H9 (cell line): ENCODE measurements around the gene SLC2A8. TPM values are rescaled to one million over a fixed set of nuclear protein-coding genes. Genes with fewer than 3 reads are reported as not detected.

ENCODE experiments used
- DNase-seq: peaks from one replicate; pipeline ENCODE4 v3.0.0-alpha.2; 2017
- H2AFZ ChIP-seq: one replicate; pipeline ENCODE4 v1.6.1; 2013; ENCODE audit warnings: mild to moderate bottlenecking, low read length, control low read depth, moderate library complexity
- H2AK5ac ChIP-seq: 2 replicates; pipeline ENCODE4 v1.6.1; 2013; ENCODE audit warnings: low read length, control low read depth, mixed read lengths; ENCODE audit not compliant: insufficient read length
- H2BK120ac ChIP-seq: one replicate; pipeline ENCODE4 v1.6.1; 2013; ENCODE audit warnings: low read depth, mild to moderate bottlenecking, low read length, control low read depth, inconsistent platforms; ENCODE audit not compliant: poor library complexity, severe bottlenecking
- H2BK12ac ChIP-seq: 2 replicates; pipeline ENCODE4 v1.6.1; 2013; ENCODE audit warnings: low read length, control low read depth, mixed read lengths, low read depth; ENCODE audit not compliant: insufficient read length
- H2BK15ac ChIP-seq: 2 replicates; pipeline ENCODE4 v1.6.1; 2013; ENCODE audit warnings: low read depth, low read length, control low read depth
- H2BK20ac ChIP-seq: one replicate; pipeline ENCODE4 v1.6.1; 2013; ENCODE audit warnings: low read depth, mild to moderate bottlenecking, low read length, control low read depth, inconsistent platforms; ENCODE audit not compliant: poor library complexity, severe bottlenecking
- H2BK5ac ChIP-seq: 2 replicates; pipeline ENCODE4 v1.6.1; 2013; ENCODE audit warnings: low read length, control low read depth, mixed read lengths; ENCODE audit not compliant: insufficient read length
- H3K14ac ChIP-seq: 2 replicates; pipeline ENCODE4 v1.6.1; 2013; ENCODE audit warnings: low read length, control low read depth; ENCODE audit not compliant: insufficient read depth
- H3K18ac ChIP-seq: 2 replicates; pipeline ENCODE4 v1.6.1; 2013; ENCODE audit warnings: low read depth, mild to moderate bottlenecking, mixed read lengths, low read length, control low read depth; ENCODE audit not compliant: insufficient read length
- H3K23ac ChIP-seq: 2 replicates; pipeline ENCODE4 v1.6.1; 2013; ENCODE audit warnings: low read length, control low read depth, mixed read lengths, low read depth; ENCODE audit not compliant: insufficient read length
- H3K23me2 ChIP-seq: 2 replicates; pipeline ENCODE4 v1.6.1; 2013; ENCODE audit warnings: low read depth, mild to moderate bottlenecking, mixed read lengths, low read length, control low read depth; ENCODE audit not compliant: insufficient read length, poor library complexity, severe bottlenecking
- H3K27ac ChIP-seq: 2 replicates; pipeline ENCODE4 v1.5.1; 2013; ENCODE audit warnings: low read length, control low read depth, mixed read lengths, low read depth; ENCODE audit not compliant: insufficient read length
- H3K27me3 ChIP-seq: 2 replicates; pipeline ENCODE4 v1.6.1; 2013; ENCODE audit warnings: low read length, control low read depth, inconsistent platforms; ENCODE audit not compliant: insufficient read depth
- H3K4ac ChIP-seq: 2 replicates; pipeline ENCODE4 v1.6.1; 2013; ENCODE audit warnings: low read depth, mild to moderate bottlenecking, control low read depth, inconsistent platforms, low read length, moderate library complexity
- H3K4me1 ChIP-seq: 2 replicates; pipeline ENCODE4 v1.6.1; 2013; ENCODE audit warnings: low read length, control low read depth, inconsistent platforms; ENCODE audit not compliant: insufficient read depth
- H3K4me2 ChIP-seq: 2 replicates; pipeline ENCODE4 v1.6.1; 2013; ENCODE audit warnings: low read length, control low read depth, mixed read lengths; ENCODE audit not compliant: insufficient read length, insufficient read depth
- H3K56ac ChIP-seq: 2 replicates; pipeline ENCODE4 v1.6.1; 2013; ENCODE audit warnings: low read depth, mild to moderate bottlenecking, mixed read lengths, low read length, control low read depth; ENCODE audit not compliant: insufficient read length
- H3K79me1 ChIP-seq: 2 replicates; pipeline ENCODE4 v1.6.1; 2013; ENCODE audit warnings: low read depth, mild to moderate bottlenecking, moderate library complexity, low read length, control low read depth, inconsistent platforms; ENCODE audit not compliant: insufficient read depth, poor library complexity, severe bottlenecking
- H3K79me2 ChIP-seq: 2 replicates; pipeline ENCODE4 v1.6.1; 2013; ENCODE audit warnings: low read length, control low read depth, inconsistent platforms; ENCODE audit not compliant: insufficient read depth
- H3K9ac ChIP-seq: 2 replicates; pipeline ENCODE4 v1.6.1; 2013; ENCODE audit warnings: low read length, control low read depth, mixed read lengths; ENCODE audit not compliant: insufficient read length; ENCODE audit errors: extremely low read depth
- H3K9me3 ChIP-seq: one replicate; pipeline ENCODE4 v1.6.1; 2013; ENCODE audit warnings: low read depth, low read length, inconsistent platforms; ENCODE audit not compliant: control insufficient read depth
- H3T11ph ChIP-seq: one replicate; pipeline ENCODE4 v1.6.1; 2013; ENCODE audit warnings: mild to moderate bottlenecking, low read length, control low read depth, inconsistent platforms
- H4K20me1 ChIP-seq: one replicate; pipeline ENCODE4 v1.6.1; 2013; ENCODE audit not compliant: control insufficient read depth, insufficient read length, insufficient read depth
- H4K5ac ChIP-seq: 2 replicates; pipeline ENCODE4 v1.6.1; 2013; ENCODE audit warnings: low read depth, mild to moderate bottlenecking, mixed read lengths, low read length, control low read depth; ENCODE audit not compliant: insufficient read length
- H4K8ac ChIP-seq: replicated peaks from 2 replicates; pipeline ENCODE4 v1.6.1; 2013; ENCODE audit warnings: low read length, control low read depth, mixed read lengths, low read depth; ENCODE audit not compliant: insufficient read length
- H4K91ac ChIP-seq: 2 replicates; pipeline ENCODE4 v1.6.1; 2013; ENCODE audit warnings: low read depth, mild to moderate bottlenecking, moderate library complexity, mixed read lengths, low read length, control low read depth; ENCODE audit not compliant: insufficient read length
- H3K27ac Mint-ChIP-seq, 3 experiments: 2 replicates in 2 of 3; 3 replicates in 1 of 3; pipeline ENCODE4 v1.8.0; 2020 to 2021; ENCODE audit warnings: mixed read lengths in 3 of 3, mild to moderate bottlenecking in 1 of 3, moderate library complexity in 1 of 3
- H3K27me3 Mint-ChIP-seq: 2 replicates; pipeline ENCODE4 v1.8.0; 2021; ENCODE audit warnings: low read depth, mild to moderate bottlenecking, moderate library complexity, mixed read lengths
- H3K36me3 Mint-ChIP-seq, 3 experiments: 2 replicates in 2 of 3; 3 replicates in 1 of 3; pipeline ENCODE4 v1.8.0; 2020 to 2021; ENCODE audit warnings: low read depth in 3 of 3, mixed read lengths in 3 of 3; ENCODE audit not compliant: insufficient read depth in 1 of 3
- H3K4me1 Mint-ChIP-seq, 2 experiments: 2 replicates each; pipeline ENCODE4 v1.8.0; 2020; ENCODE audit warnings: mixed read lengths in 2 of 2
- H3K4me3 Mint-ChIP-seq, 2 experiments: 2 replicates in 1 of 2; 3 replicates in 1 of 2; pipeline ENCODE4 v1.8.0; 2020 to 2021; ENCODE audit warnings: mild to moderate bottlenecking in 2 of 2, mixed read lengths in 2 of 2, moderate library complexity in 1 of 2
- H3K9me3 Mint-ChIP-seq, 2 experiments: 2 replicates in 1 of 2; 3 replicates in 1 of 2; pipeline ENCODE4 v1.8.0; 2020; ENCODE audit warnings: mild to moderate bottlenecking in 2 of 2, mixed read lengths in 2 of 2, moderate library complexity in 1 of 2
- CTCF ChIP-seq: fragments of 200-600 bp; sonication (generic); conservative IDR thresholded peaks from 3 replicates; pipeline ENCODE4 v1.8.0; 2021; ENCODE audit warnings: antibody characterized with exemption, mild to moderate bottlenecking
- WGBS: extraction: QIAGEN DNeasy Blood & Tissue Kit; methylation state at CpG from one replicate; pipeline ENCODE4 v1.1.7; 2013; ENCODE audit warnings: missing lambda C conversion rate, low lambda C conversion rate, mixed read lengths; ENCODE audit not compliant: insufficient read length; ENCODE audit errors: extremely low coverage; 5-methylcytosine and 5-hydroxymethylcytosine counted together
- total RNA-seq: library from RNA; stranded (reverse); gene quantifications from 2 replicates; pipeline ENCODE4 v1.2.1, GENCODE V29; 2021

SLC2A8 gene
- total RNA-seq, 1 experiment from 2014 or later = 38.3 TPM

- no peak overlapping the region for H2AFZ ChIP-seq
- TF ChIP-seq CTCF = no peak
- no peak overlapping the region for H3K18ac ChIP-seq
- peaks cover 2% of the 10 kb centered on the region for H3K23me2 ChIP-seq
- no peak overlapping the region for H3K56ac ChIP-seq
- no peaks in the 10 kb centered on the region for H3K4me1 ChIP-seq
- no peak overlapping the region for H4K8ac ChIP-seq
- H4K5ac ChIP-seq = no peak overlapping the region
- no peak overlapping the region for H2AK5ac ChIP-seq
- H3K27ac ChIP-seq = no peak overlapping the region
- H3K27me3 ChIP-seq = no peaks in the 10 kb centered on the region
- H2BK20ac ChIP-seq = no peak overlapping the region
- Mint-ChIP-seq H3K27me3 (no peaks in the 10 kb centered on the region), H3K9me3 (no peaks in the 10 kb centered on the region; a peak in 1 of 5 replicates), H3K4me3 (no peak overlapping the region; a peak in 1 of 5 replicates), H3K27ac (peak overlapping the region; percentile 10 to 99 (median 77); a peak in 4 of 7 replicates), H3K4me1 (peaks cover 15 to 16% of the 10 kb centered on the region in 2 experiments), H3K36me3 (peaks cover 69 to 93% (median 80%) of the 10 kb centered on the region in 3 experiments)
- DNase-seq = peak; percentile 41
- no CpG with 5 or more reads among the region's 17 CpGs for WGBS
- H3K9me3 ChIP-seq = no peaks in the 10 kb centered on the region
- no peaks in the 10 kb centered on the region for H3K79me1 ChIP-seq
- no peak overlapping the region for H3K4me2 ChIP-seq
- peaks cover 3% of the 10 kb centered on the region; the same call in 1 of the 2 replicates for H3K79me2 ChIP-seq
- no peak overlapping the region for H2BK5ac ChIP-seq
- H3K4ac ChIP-seq = no peak overlapping the region
- no peak overlapping the region for H2BK12ac ChIP-seq
- H4K91ac ChIP-seq = no peak overlapping the region
- no peak overlapping the region for H3K14ac ChIP-seq
- H2BK120ac ChIP-seq = no peak overlapping the region
- no peak overlapping the region for H3T11ph ChIP-seq
- H2BK15ac ChIP-seq = no peak overlapping the region
- no peak overlapping the region for H3K9ac ChIP-seq
- no peaks in the 10 kb centered on the region for H4K20me1 ChIP-seq
- H3K23ac ChIP-seq = no peak overlapping the region
These were observed 47.4 kb downstream of the SLC2A8 start for GRCh38 chr9:127444283-127444920.
